COR-L47 (cell line): ENCODE results near the gene OSBPL10.
A peak's percentile ranks its signal among the peaks of the same experiment; 100 is the strongest.

Source experiments
- DNase-seq: peaks from one replicate; lab custom pipeline; 2025; lab: John Stamatoyannopoulos, UW

OSBPL10 gene

DNA sequence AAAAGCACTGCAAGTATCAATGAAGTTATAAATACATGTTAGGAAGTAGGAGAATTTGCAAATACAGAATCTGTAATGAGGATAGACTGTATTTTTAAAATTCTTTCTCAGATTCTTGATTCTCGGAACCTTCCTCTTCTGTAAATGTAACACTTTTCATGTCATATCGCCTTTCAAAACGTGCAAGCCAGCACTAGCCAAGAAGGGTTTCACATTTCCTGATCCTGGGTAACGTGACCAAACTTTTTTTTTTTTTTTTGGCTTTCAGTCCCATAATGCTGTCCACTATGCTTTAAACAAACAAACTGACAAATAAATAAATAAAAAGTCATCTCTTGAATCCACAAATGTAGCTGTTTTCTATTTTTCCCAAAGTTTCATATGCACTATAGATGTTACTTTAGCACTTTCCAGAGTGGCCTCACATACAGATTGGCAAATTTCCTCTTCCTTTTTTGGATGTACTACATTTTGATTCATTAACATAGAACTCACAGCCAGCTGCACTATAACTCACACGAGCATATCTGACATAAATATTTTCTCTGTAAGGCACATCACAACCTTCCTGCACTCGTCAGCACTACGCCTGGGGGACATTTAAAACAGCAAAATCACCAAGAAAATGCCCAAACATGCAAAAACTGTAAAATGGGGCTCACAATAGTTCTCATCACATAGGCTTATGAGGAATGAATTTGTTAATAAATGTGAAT, 208.1 kb downstream of the OSBPL10 start:
- no peak for DNase-seq

DNA sequence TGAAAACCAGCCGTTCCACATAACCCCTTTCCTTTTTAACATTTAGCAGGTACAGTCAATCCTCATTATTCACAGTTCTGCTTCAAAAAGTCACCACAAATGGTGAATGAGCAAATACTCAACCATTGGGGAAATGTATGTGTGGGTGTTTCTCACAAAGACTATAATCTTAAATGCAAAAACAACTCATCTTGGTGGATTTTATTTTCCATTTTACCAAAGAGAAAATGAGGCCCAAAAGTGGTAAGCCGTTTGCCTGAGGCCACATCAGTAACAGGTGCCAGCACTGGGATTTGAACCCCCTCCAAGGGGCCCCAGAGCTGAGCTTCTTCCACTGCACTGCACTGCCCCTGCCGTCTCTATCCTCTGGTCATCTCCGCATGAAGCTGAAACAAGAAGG, 208.8 kb downstream of the OSBPL10 start:
- no peak for DNase-seq

DNA sequence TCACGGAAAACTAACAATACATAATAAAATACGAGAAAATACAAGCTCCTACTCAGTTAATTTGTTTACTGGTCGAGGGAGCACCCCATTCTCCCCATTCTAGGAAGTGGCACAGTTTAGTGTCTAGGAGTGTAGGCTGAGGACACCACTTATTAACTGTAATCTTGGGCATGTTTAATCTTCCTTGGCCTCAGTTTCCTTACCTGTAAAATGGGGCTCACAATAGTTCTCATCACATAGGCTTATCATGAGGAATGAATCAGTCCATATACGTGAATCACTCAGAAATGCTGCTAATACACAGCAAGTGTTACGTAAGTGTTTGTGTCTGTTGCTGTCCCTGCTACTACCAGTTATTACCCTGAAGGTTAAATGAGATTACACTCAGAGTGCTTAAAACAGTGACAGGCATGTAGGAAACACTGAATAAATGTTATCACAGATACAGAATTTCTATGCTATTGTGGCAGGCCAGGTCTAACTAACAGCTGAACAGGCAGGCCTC, 210.2 kb downstream of the OSBPL10 start:
- no peak for DNase-seq

- peak; percentile 13 for DNase-seq
Measured at GRCh38 chr3:31768479-31769125, 212.5 kb downstream of the OSBPL10 start.

DNA sequence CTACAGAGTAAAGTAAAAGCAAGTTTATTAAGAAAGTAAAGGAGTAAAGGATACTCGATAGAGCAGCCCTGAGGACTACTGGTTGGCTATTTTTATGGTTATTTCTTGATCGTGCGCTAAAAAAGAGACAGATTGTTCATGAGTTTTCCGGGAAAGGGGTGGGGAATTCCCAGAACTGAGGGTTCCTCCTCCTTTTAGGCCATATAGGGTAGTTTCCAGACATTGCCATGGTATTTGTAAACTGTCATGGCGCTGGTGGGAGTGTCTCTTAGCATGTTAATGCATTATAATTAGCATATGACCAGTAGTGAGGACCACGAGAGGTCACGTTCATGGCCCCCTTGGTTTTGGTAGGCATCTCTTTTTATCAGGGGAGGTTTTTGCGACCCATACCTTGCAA, 213.1 kb downstream of the OSBPL10 start:
- no peak for DNase-seq

- DNase-seq = no peak
Measured at GRCh38 chr3:31766669-31767068, 214.4 kb downstream of the OSBPL10 start.

- DNase-seq = no peak
Measured at GRCh38 chr3:31765871-31766270, 215.2 kb downstream of the OSBPL10 start.

- no peak for DNase-seq
Measured at GRCh38 chr3:31763731-31764130, 217.3 kb downstream of the OSBPL10 start.

- no peak for DNase-seq
Measured at GRCh38 chr3:31762888-31763351, 218.1 kb downstream of the OSBPL10 start.

- no peak for DNase-seq
Measured at GRCh38 chr3:31762097-31762764, 218.8 kb downstream of the OSBPL10 start.

DNA sequence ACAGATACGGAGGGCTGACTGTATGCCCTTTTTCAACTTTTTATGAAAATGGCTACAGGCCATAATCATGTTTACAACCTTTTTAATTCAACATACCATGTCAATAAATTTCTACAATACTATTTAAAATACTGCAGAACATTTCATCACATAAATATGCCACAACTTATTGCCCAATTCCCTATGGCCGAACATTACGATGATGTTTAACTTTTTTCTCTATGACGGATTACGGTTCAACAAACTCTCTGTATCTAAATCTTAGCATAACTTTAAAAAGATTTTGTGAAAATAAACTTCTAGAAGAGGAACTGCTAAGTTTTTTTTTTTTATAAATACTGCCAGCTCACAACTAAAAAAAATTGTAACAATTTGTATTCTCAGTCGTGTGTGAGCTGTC, 220.4 kb downstream of the OSBPL10 start:
- no peak for DNase-seq

GRCh38 chr3:31758322-31758965, 222.6 kb downstream of the OSBPL10 start:
- DNase-seq = no peak

- DNase-seq = no peak
Measured at GRCh38 chr3:31755926-31756658, 225.0 kb downstream of the OSBPL10 start.

GRCh38 chr3:31754575-31755278, 226.3 kb downstream of the OSBPL10 start:
- no peak for DNase-seq

GRCh38 chr3:31753050-31753425, 228.0 kb downstream of the OSBPL10 start:
- no peak for DNase-seq

DNA sequence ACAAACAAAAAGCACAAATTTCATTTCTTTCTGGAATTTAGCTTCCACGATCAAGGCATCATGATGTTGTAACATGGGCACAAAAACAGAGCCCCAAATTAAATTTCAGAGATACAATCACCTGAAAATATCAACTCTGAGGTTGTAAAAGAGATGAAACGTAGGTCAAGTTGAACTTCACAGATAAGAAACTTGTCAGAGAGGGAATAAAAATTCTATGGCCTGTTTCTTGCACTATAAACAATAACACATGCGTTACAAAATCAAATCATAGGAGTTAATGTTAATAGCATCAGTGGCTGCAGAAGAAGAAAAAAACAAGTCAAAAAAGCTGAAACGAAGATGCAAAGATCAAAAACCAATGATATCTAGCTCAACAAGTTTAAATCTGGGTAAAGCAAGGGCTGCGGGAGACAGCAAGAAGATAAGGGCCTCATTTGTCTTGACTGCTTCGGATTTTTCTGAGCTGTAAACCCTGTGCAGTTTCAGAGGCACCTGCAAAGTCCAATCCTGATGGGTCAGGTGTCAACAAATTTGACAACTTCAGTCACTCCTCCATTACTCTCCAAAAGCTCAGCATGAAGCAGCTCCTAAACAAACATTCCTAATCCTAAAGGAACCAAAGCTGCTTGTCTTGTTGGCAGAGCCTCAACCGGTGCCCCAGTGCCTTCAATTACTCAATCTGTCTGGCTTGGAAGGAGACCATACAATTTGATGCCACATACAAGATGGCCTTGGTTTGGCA, 228.6 kb downstream of the OSBPL10 start:
- DNase-seq = no peak

- no peak for DNase-seq
Measured at GRCh38 chr3:31750341-31750740, 230.7 kb downstream of the OSBPL10 start.

DNA sequence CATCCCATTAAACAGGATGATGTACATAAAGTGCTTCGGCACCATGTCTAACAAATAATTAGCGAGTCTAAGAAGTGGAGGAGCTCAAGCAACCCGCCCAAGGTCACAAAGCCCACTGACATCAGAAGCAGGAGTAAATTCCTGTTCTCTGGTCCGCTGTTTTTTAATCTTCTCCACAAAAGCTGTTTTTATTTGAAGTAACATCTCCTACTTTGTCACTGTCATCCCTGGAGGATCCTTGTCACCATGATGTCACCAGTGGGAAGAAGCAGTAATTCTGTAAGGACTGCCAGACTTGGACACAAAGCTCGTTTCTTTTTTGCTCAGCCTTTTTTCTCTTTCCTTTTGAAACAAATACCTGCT, 232.1 kb downstream of the OSBPL10 start:
- DNase-seq = no peak

GRCh38 chr3:31748281-31748932, 232.7 kb downstream of the OSBPL10 start:
- no peak for DNase-seq

- DNase-seq = no peak
Measured at GRCh38 chr3:31747785-31748184, 233.3 kb downstream of the OSBPL10 start.
